B cell (primary cell): ENCODE results near the gene BTBD8. TPM values are rescaled to one million over a fixed set of nuclear protein-coding genes. Genes with fewer than 3 reads are reported as not detected.

Experiments used
- ATAC-seq: fragments of 200-7000 bp; cut with Tn5 transposase; one replicate; pipeline ENCODE4 v1.10.0; 2021; ENCODE audit warnings: low read depth, mild to moderate bottlenecking, moderate number of reproducible peaks, moderate library complexity
- CTCF ChIA-PET: fragments of 350-600 bp; sonication (Branson Sonifier 250); formaldehyde crosslinking; loops from one replicate; lab custom pipeline; 2021; ENCODE audit warnings: antibody characterized with exemption, inconsistent platforms; lab: Charles Lee
- POLR2A ChIA-PET: fragments of 350-600 bp; sonication (Branson Sonifier 250); formaldehyde crosslinking; loops from one replicate; lab custom pipeline; 2021; ENCODE audit warnings: antibody characterized with exemption; lab: Charles Lee
- DNase-seq: peaks from one replicate; pipeline ENCODE4 v3.0.0; 2013
- H2AFZ ChIP-seq: 2 replicates; pipeline ENCODE4 v1.6.1; 2012; ENCODE audit warnings: mild to moderate bottlenecking, low read depth, low read length; ENCODE audit not compliant: insufficient read depth, poor library complexity, severe bottlenecking
- H3K27ac ChIP-seq, 2 donors: 1 replicate in 1 of 2; 2 replicates in 1 of 2; pipeline ENCODE4 v1.5.1; 2012 to 2013; ENCODE audit warnings: low read length in 2 of 2, mild to moderate bottlenecking in 2 of 2, moderate library complexity in 1 of 2
- H3K27me3 ChIP-seq, 4 experiments: fragments of 200-600 bp in 1 of 4; sonication (generic) in 1 of 4; replicated peaks in 1 of 4; 1 replicate in 2 of 4; 2 replicates in 2 of 4; pipeline versions ENCODE4 v1.6.1 to v1.7.0; 2013 to 2016; ENCODE audit warnings: low read length in 3 of 4, mild to moderate bottlenecking in 2 of 4, mixed read lengths in 1 of 4, moderate library complexity in 1 of 4; ENCODE audit not compliant: insufficient read depth in 4 of 4, control insufficient read depth in 3 of 4; ENCODE audit errors: control extremely low read depth in 1 of 4
- H3K36me3 ChIP-seq, 2 experiments: replicated peaks in 1 of 2; 1 replicate in 1 of 2; 2 replicates in 1 of 2; pipeline versions ENCODE4 v1.6.1 to v1.7.1; 2013; ENCODE audit warnings: low read length in 1 of 2; ENCODE audit not compliant: insufficient read depth in 2 of 2, control insufficient read depth in 1 of 2; ENCODE audit errors: control extremely low read depth in 1 of 2, extremely low read depth in 1 of 2
- H3K4me1 ChIP-seq, 2 donors: fragments of 200-600 bp in 1 of 2; sonication (generic) in 1 of 2; 1 replicate in 1 of 2; 2 replicates in 1 of 2; pipeline versions ENCODE4 v1.5.1 to v1.6.1; 2013 to 2017; ENCODE audit warnings: low read length in 2 of 2; ENCODE audit not compliant: control insufficient read depth in 2 of 2, insufficient read depth in 2 of 2
- H3K4me2 ChIP-seq: replicated peaks from 2 replicates; pipeline ENCODE3; 2012; ENCODE audit warnings: mild to moderate bottlenecking, low read depth, low read length; ENCODE audit not compliant: poor library complexity, severe bottlenecking
- H3K4me3 ChIP-seq, 5 experiments: fragments of 200-600 bp in 1 of 5; sonication (generic) in 1 of 5; 1 replicate in 3 of 5; 2 replicates in 2 of 5; pipeline versions ENCODE4 v1.5.1 to v1.7.0; 2011 to 2016; ENCODE audit warnings: low read length in 4 of 5, mild to moderate bottlenecking in 4 of 5, low read depth in 2 of 5, control low read depth in 1 of 5, moderate library complexity in 1 of 5; ENCODE audit not compliant: insufficient read depth in 1 of 5; ENCODE audit errors: control extremely low read depth in 1 of 5, extremely low read depth in 1 of 5
- H3K79me2 ChIP-seq: fragments of 200-600 bp; sonication (generic); one replicate; pipeline ENCODE4 v1.6.0; 2016; ENCODE audit warnings: low read length; ENCODE audit not compliant: control insufficient read depth, insufficient read depth
- H3K9ac ChIP-seq: fragments of 200-600 bp; sonication (generic); 2 replicates; pipeline ENCODE4 v1.6.1; 2017; ENCODE audit warnings: mild to moderate bottlenecking, low read length, moderate library complexity
- H3K9me3 ChIP-seq, 3 donors: one replicate each; pipeline versions ENCODE4 v1.6.1 to v1.7.1; 2013; ENCODE audit warnings: low read length in 2 of 3; ENCODE audit not compliant: control insufficient read depth in 2 of 3, insufficient read depth in 1 of 3; ENCODE audit errors: control extremely low read depth in 1 of 3
- H4K20me1 ChIP-seq: 2 replicates; pipeline ENCODE4 v1.6.0; 2012; ENCODE audit warnings: mild to moderate bottlenecking, low read length; ENCODE audit not compliant: insufficient read depth, control insufficient read depth, poor library complexity, severe bottlenecking
- H3K27ac Mint-ChIP-seq: one replicate; pipeline ENCODE4 v1.8.0; 2021; ENCODE audit warnings: mixed read lengths
- H3K27me3 Mint-ChIP-seq: one replicate; pipeline ENCODE4 v1.8.0; 2021; ENCODE audit warnings: mixed read lengths
- H3K4me1 Mint-ChIP-seq: one replicate; pipeline ENCODE4 v1.8.0; 2021; ENCODE audit warnings: mixed read lengths
- H3K4me3 Mint-ChIP-seq: one replicate; pipeline ENCODE4 v1.8.0; 2021; ENCODE audit warnings: mixed read lengths
- H3K9me3 Mint-ChIP-seq: one replicate; pipeline ENCODE4 v1.8.0; 2022; ENCODE audit warnings: mixed read lengths; ENCODE audit not compliant: insufficient read depth
- EZH2 ChIP-seq: IDR thresholded peaks from 2 replicates; pipeline ENCODE4 v1.6.1; 2012; ENCODE audit warnings: borderline replicate concordance, low read depth, mild to moderate bottlenecking, moderate library complexity, low read length; ENCODE audit not compliant: insufficient read depth, poor library complexity, severe bottlenecking
- WGBS: methylation state at CpG from one replicate; pipeline ENCODE4 v1.1.5; 2013; ENCODE audit warnings: missing lambda C conversion rate; ENCODE audit not compliant: insufficient coverage; 5-methylcytosine and 5-hydroxymethylcytosine counted together
- intact Hi-C: fragments of 100-400 bp; cut with micrococcal nuclease; formaldehyde crosslinking; loops from one replicate; pipeline ENCODE4 v1.10.0; 2022
- polyA plus RNA-seq: library from polyadenylated mRNA; depleted of rRNA; stranded (reverse); fragments of >200 nt; gene quantifications from 2 replicates; pipeline ENCODE4 v1.2.3, GENCODE V29; 2012
- total RNA-seq, 2 donors: library from RNA; stranded (reverse); fragments of 120-200 nt in 1 of 2; gene quantifications; 1 replicate in 1 of 2; 2 replicates in 1 of 2; pipeline versions ENCODE4 v1.2.3 to v1.2.4, GENCODE V29; 2013 to 2022
- TF ChIP-seq, protein P1 (sequence below): fragments of 200-600 bp; IDR thresholded peaks from one replicate; pipeline ENCODE4 v1.8.0; 2022; ENCODE audit warnings: antibody characterized with exemption, mild to moderate bottlenecking

Gene BTBD8
- total and polyA plus RNA-seq, 2 donors (not counting 1 experiment from before 2014, with no cell fraction given), result 0.46 to 1.9 TPM

DNA sequence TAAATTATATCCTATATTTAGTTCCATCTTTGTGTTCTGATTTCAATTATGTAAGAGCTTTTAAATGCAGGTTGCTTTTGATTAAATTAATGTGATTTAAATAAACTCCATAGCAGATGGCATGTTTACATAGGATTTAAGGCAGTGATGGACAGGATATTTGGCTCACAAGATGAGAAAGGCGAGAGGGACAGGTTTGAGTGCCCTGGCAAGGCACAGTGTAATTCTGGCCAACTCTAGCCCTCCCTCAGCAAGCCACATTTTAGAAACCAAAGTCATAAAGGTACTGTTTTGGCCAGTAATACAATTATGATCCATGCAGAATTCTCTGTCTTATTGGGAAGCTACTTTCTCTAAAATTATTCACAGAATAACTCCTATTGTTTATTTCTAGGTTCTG lies 87.0 kb downstream of the BTBD8 start:
- H3K79me2 ChIP-seq, result no peaks in the 10 kb centered on the region
- H3K4me1 Mint-ChIP-seq, result no peaks in the 10 kb centered on the region
- no peaks in the 10 kb centered on the region for H3K9me3 ChIP-seq
- no peak overlapping the region for H3K4me3 ChIP-seq
- H3K9me3 Mint-ChIP-seq, result no peaks in the 10 kb centered on the region
- no peak overlapping the region for H3K4me2 ChIP-seq
- intact Hi-C loops, result no loop called here
- H3K9ac ChIP-seq, result no peak overlapping the region
- H2AFZ ChIP-seq, result no peak overlapping the region
- CTCF ChIA-PET, result no interaction called here
- no peak overlapping the region for H3K27ac ChIP-seq
- no peak overlapping the region for H3K27ac Mint-ChIP-seq
- H3K4me3 Mint-ChIP-seq, result no peak overlapping the region
- POLR2A ChIA-PET, result no interaction called here
- H3K36me3 ChIP-seq, result no peaks in the 10 kb centered on the region
- H3K27me3 ChIP-seq, result no peaks in the 10 kb centered on the region
- TF ChIP-seq, protein P1, sequence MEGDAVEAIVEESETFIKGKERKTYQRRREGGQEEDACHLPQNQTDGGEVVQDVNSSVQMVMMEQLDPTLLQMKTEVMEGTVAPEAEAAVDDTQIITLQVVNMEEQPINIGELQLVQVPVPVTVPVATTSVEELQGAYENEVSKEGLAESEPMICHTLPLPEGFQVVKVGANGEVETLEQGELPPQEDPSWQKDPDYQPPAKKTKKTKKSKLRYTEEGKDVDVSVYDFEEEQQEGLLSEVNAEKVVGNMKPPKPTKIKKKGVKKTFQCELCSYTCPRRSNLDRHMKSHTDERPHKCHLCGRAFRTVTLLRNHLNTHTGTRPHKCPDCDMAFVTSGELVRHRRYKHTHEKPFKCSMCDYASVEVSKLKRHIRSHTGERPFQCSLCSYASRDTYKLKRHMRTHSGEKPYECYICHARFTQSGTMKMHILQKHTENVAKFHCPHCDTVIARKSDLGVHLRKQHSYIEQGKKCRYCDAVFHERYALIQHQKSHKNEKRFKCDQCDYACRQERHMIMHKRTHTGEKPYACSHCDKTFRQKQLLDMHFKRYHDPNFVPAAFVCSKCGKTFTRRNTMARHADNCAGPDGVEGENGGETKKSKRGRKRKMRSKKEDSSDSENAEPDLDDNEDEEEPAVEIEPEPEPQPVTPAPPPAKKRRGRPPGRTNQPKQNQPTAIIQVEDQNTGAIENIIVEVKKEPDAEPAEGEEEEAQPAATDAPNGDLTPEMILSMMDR, result no peak
- no peak for TF ChIP-seq EZH2
- no peaks in the 10 kb centered on the region for H3K4me1 ChIP-seq
- no peaks in the 10 kb centered on the region for H4K20me1 ChIP-seq
- DNase-seq, result no peak
- H3K27me3 Mint-ChIP-seq, result no peaks in the 10 kb centered on the region
- no peak for ATAC-seq
- WGBS, result 100% methylated on average over 1 of the region's 1 CpG

DNA sequence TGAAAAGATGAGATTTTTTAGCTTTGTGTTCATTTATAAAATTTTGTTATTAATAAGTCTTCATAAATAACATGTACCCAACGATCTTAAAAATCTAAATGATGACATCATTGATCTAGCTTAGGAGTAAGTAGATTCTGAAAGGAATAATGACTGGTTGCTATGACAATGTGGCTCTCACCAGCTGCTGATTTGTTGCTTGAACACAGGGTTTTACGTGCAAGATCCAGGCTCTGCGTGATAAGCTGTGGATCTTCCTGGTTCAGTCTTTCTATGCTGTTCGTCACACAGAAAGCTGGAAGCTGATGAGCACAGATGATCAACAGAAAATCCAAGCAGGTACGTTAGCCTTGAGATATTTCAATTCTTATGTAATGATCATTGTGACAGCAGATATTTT lies 88.5 kb downstream of the BTBD8 start:
- Mint-ChIP-seq H3K4me1 (no peaks in the 10 kb centered on the region), H3K27me3 (no peaks in the 10 kb centered on the region), H3K9me3 (no peaks in the 10 kb centered on the region), H3K27ac (no peak overlapping the region), H3K4me3 (no peak overlapping the region)
- TF ChIP-seq EZH2, result no peak
- TF ChIP-seq, protein P1, result no peak
- Histone ChIP-seq H3K4me1 (no peaks in the 10 kb centered on the region), H3K9me3 (no peaks in the 10 kb centered on the region), H2AFZ (no peak overlapping the region), H3K27ac (no peak overlapping the region), H3K9ac (no peak overlapping the region), H3K4me3 (no peak overlapping the region), H3K27me3 (no peaks in the 10 kb centered on the region), H3K79me2 (no peaks in the 10 kb centered on the region), H4K20me1 (no peaks in the 10 kb centered on the region), H3K4me2 (no peak overlapping the region), H3K36me3 (no peaks in the 10 kb centered on the region)
- ChIA-PET CTCF (no interaction called here), POLR2A (no interaction called here)
- ATAC-seq (no peak), DNase-seq (no peak)
- 94% methylated on average over 4 of the region's 5 CpGs for WGBS
- intact Hi-C loops, result no loop called here
